RWPE2 (cell line): Measurements from ENCODE around the gene SLC35F6.

ENCODE experiments used
- ATAC-seq: fragments of 200-7000 bp; cut with Tn5 transposase; 3 replicates; pipeline ENCODE4 v1.9.1; 2021; ENCODE audit warnings: low read depth
- DNase-seq: peaks from one replicate; pipeline ENCODE4 v3.0.0-alpha.2; 2020; ENCODE audit warnings: low spot score
- H3K27ac ChIP-seq: fragments of 450-650 bp; 2 replicates; pipeline ENCODE4 v1.5.1; 2017; ENCODE audit warnings: mild to moderate bottlenecking; ENCODE audit not compliant: poor library complexity, severe bottlenecking
- H3K27me3 ChIP-seq: fragments of 250-450 bp; sonication (Bioruptor Pico); 2 replicates; pipeline ENCODE4 v1.5.1; 2021; ENCODE audit warnings: mild to moderate bottlenecking, moderate library complexity; ENCODE audit not compliant: insufficient read depth, poor library complexity, severe bottlenecking
- H3K36me3 ChIP-seq: fragments of 250-450 bp; sonication (Bioruptor Pico); 2 replicates; pipeline ENCODE4 v1.5.1; 2020; ENCODE audit warnings: low read depth, mild to moderate bottlenecking, moderate library complexity
- H3K4me1 ChIP-seq: fragments of 250-450 bp; sonication (Bioruptor Pico); 2 replicates; pipeline ENCODE4 v1.5.1; 2021; ENCODE audit warnings: mild to moderate bottlenecking, moderate library complexity; ENCODE audit not compliant: insufficient read depth, poor library complexity, severe bottlenecking
- H3K4me3 ChIP-seq: fragments of 250-450 bp; sonication (Bioruptor Pico); 2 replicates; pipeline ENCODE4 v1.5.1; 2021; ENCODE audit warnings: mild to moderate bottlenecking, moderate library complexity; ENCODE audit not compliant: severe bottlenecking
- H3K9me3 ChIP-seq: fragments of 250-450 bp; sonication (Bioruptor Pico); 2 replicates; pipeline ENCODE4 v1.5.1; 2021; ENCODE audit warnings: mild to moderate bottlenecking, moderate library complexity; ENCODE audit not compliant: severe bottlenecking
- TF ChIP-seq, protein P1 (sequence below): fragments of 450-650 bp; IDR thresholded peaks from one replicate; pipeline ENCODE4 v1.5.1; 2017; ENCODE audit warnings: mild to moderate bottlenecking, moderate library complexity; ENCODE audit not compliant: poor library complexity, severe bottlenecking

SLC35F6 gene

DNA sequence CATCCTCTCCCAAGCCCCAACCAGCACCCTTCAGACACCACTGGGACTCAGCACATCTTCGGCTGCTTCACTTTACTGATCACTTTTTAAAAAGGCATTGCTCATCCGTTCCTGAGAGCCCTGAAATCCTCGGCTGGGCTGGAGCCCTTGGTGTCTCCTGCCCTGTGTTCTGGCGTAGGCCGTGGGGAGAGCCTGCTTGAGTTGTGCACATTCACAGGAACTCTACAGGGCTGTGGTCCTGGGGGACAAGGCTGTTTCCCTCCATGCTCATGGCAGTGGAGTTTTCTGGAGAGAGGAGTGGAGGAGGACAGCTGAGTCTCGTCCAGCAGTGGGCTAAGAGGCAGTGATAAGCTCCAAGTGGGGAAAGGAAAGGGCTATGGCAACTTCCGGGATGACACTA, 37.7 kb downstream of the SLC35F6 start:
- Histone ChIP-seq H3K27ac (no peak overlapping the region), H3K9me3 (no peaks in the 10 kb centered on the region), H3K36me3 (peaks cover 36% of the 10 kb centered on the region), H3K4me3 (no peak overlapping the region), H3K4me1 (peaks cover 6% of the 10 kb centered on the region), H3K27me3 (no peaks in the 10 kb centered on the region)
- DNase-seq (no peak), ATAC-seq (no peak)
- TF ChIP-seq, protein P1, sequence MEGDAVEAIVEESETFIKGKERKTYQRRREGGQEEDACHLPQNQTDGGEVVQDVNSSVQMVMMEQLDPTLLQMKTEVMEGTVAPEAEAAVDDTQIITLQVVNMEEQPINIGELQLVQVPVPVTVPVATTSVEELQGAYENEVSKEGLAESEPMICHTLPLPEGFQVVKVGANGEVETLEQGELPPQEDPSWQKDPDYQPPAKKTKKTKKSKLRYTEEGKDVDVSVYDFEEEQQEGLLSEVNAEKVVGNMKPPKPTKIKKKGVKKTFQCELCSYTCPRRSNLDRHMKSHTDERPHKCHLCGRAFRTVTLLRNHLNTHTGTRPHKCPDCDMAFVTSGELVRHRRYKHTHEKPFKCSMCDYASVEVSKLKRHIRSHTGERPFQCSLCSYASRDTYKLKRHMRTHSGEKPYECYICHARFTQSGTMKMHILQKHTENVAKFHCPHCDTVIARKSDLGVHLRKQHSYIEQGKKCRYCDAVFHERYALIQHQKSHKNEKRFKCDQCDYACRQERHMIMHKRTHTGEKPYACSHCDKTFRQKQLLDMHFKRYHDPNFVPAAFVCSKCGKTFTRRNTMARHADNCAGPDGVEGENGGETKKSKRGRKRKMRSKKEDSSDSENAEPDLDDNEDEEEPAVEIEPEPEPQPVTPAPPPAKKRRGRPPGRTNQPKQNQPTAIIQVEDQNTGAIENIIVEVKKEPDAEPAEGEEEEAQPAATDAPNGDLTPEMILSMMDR, result no peak

- Histone ChIP-seq H3K27me3 (no peaks in the 10 kb centered on the region), H3K4me3 (no peak overlapping the region), H3K4me1 (peaks cover 6% of the 10 kb centered on the region), H3K36me3 (peaks cover 12% of the 10 kb centered on the region; the same call in 1 of the 2 replicates), H3K9me3 (no peaks in the 10 kb centered on the region), H3K27ac (peak overlapping the region; percentile 81)
- DNase-seq, result peak; percentile 75
- TF ChIP-seq, protein P1, result no peak
- peak; percentile 86 for ATAC-seq
These were observed 41.2 kb downstream of the SLC35F6 start for GRCh38 chr2:26805241-26805676.

DNA sequence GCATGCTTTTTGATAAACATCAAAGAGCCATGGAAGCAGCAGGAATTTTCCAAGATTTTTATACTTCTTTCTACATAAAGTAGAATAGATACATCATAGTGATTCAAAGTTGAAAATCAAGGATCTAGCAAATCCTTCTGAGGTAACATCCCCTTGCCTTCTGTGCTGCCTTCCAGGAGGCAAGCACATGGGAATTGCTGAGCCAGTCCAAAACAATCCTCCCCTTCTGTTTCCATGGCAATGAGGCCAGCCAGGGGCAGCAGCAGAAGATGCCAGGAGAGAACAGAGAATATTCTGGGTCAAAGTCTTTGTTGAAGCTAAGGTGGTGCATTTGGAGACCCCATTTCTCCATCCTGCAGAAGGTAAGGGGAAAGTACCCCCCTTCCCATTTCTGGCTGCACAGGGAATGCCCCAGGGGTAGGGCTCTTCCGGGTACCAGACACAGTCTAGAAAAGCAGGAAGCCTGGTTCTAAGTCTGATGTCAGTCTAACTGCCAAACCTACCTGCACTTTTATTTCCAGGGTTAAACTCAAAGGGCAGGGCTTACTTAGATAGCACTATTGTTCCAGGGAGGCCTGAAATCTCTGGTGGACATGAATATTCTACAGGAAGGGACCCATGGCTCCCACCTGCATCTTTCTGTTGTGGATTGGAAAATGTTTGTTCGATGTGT, 43.8 kb downstream of the SLC35F6 start:
- TF ChIP-seq, protein P1, result no peak
- Histone ChIP-seq H3K4me1 (peaks cover 6% of the 10 kb centered on the region), H3K27me3 (no peaks in the 10 kb centered on the region), H3K4me3 (no peak overlapping the region), H3K9me3 (no peaks in the 10 kb centered on the region), H3K27ac (no peak overlapping the region), H3K36me3 (no peaks in the 10 kb centered on the region)
- DNase-seq, result no peak
- no peak for ATAC-seq

GRCh38 chr2:26809211-26809610, 45.1 kb downstream of the SLC35F6 start:
- TF ChIP-seq, protein P1, result no peak
- Histone ChIP-seq H3K4me3 (no peak overlapping the region), H3K4me1 (peaks cover 6% of the 10 kb centered on the region), H3K36me3 (no peaks in the 10 kb centered on the region), H3K27me3 (no peaks in the 10 kb centered on the region), H3K27ac (no peak overlapping the region), H3K9me3 (no peaks in the 10 kb centered on the region)
- DNase-seq (no peak), ATAC-seq (no peak)

DNA sequence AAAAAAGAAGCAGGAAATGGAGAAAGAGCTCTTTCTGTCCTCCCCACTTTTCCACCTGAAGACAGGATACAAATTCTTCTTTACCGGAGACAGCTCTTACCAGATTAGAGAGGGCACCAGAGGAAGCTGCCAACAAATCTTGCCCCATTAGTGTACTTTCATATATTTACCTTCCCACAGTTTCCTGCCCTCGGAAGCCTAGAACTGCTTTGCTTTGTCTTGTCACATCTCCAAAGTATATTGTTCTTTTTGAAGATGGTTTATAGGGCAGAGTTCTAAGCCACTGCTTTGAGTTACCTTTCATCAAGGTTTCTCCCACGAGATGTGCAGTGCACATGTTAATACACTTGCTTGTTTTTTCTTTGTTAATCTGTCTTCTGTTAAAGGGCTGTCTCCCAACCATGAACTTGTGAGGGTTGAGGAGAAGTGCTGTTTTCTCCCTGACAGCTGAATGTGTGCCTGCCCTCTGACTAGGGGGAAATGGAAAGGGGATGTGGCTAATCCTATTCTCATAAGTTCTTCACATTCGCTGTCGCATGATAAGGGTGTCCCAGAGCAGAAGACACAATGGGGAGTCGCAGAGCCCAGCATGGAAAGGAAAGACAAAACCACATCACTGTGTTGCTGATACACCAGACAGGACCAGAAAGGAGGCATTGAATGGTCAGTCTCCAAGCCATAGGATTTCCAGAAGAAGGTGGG, 45.9 kb downstream of the SLC35F6 start:
- no peak for ATAC-seq
- Histone ChIP-seq H3K36me3 (no peaks in the 10 kb centered on the region), H3K4me1 (peaks cover 1% of the 10 kb centered on the region), H3K27me3 (no peaks in the 10 kb centered on the region), H3K4me3 (no peak overlapping the region), H3K9me3 (no peaks in the 10 kb centered on the region), H3K27ac (no peak overlapping the region)
- no peak for DNase-seq
- TF ChIP-seq, protein P1, result no peak
